C4-2B (cell line): ENCODE results near the gene DPP7.

ENCODE experiments used
- CTCF ChIP-seq: fragments of 450-650 bp; conservative IDR thresholded peaks from 2 replicates; pipeline ENCODE4 v1.5.1; 2017; ENCODE audit warnings: mild to moderate bottlenecking
- ZFX ChIP-seq: fragments of 450-650 bp; IDR thresholded peaks from 2 replicates; pipeline ENCODE4 v1.6.1; 2017

GRCh38 chr9:137062384-137062783 lies 52.1 kb downstream of the DPP7 start:
- no peak for TF ChIP-seq CTCF
- no peak for TF ChIP-seq ZFX
